Measurements from ENCODE around the gene ULBP2. TPM values are rescaled to one million over a fixed set of nuclear protein-coding genes. Genes with fewer than 3 reads are reported as not detected.
"Not testable (repeated sequence)": the region's sequence is repeated elsewhere in the genome, so short reads cannot be mapped to it uniquely, and the experiment has no call there.

The ULBP2 gene
- total RNA-seq, 2 experiments from 2014 or later: 0.32 to 0.43 TPM

DNA sequence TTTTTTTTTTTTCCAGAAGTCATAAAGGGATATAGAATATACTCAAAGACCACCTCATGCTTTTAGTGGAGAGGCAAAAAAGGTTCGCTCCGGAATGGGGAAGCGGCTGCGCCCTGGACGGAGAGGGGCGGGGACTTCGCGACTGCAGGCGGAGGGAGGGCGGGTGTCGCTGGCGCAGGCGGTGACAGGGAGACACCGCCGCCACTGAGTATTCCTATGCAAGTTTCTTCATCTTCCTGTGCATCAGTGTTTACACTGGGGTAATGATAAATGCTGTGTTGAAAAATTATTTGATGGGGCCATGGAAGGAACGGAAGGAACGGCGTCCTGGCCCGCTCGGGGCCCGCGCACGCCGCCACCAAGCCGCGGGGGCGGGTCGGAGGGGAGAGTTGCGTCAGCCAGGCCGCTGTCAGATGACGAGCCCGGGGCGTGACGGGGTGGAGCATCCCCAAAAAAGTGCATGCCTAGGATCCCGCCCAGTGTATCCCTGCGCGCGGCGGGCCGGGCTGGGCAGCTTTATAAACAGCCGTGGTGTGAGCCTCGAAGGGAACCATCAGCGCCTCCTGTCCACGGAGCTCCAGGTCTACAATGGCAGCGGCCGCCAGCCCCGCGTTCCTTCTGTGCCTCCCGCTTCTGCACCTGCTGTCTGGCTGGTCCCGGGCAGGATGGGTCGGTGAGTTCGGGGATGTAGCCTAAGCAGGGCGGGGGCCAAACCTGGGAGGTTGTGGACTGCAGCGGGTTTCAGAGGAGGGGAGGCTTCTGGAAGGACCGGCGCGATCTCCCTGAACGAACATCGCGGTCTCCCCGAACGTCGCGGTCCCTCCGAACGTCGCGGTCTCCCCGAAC is 21.9 kb downstream of the ULBP2 start, which contains the start of gene ULBP1:
ULBP1 (plus strand) TSS at position 482 of the 846 bp plus-strand sequence; CDS start at position 589, 107 bp downstream.
- no peaks in the 10 kb centered on the region for H3K36me3 Mint-ChIP-seq (ENCODE audit: low read depth)
- intact Hi-C loops (cut with DNase I, micrococcal nuclease): loop anchor here (1.0 to 5.0 kb wide), 10 partner anchors 21 to 903 kb away; partner anchors contain the start of genes NUP43 (in 2 of the 2), PCMT1 (in 2 of the 2), GINM1 (in 1 of the 2) and LRP11 (in 1 of the 2)
- ATAC-seq: peak; percentile 76
- peak within 1 kb of the TSS; percentile 77 for H3K4me3 Mint-ChIP-seq
- POLR2A ChIA-PET: no interaction called here
- CTCF ChIA-PET: no interaction called here
- H3K27ac Mint-ChIP-seq: peak within 1 kb of the TSS; percentile 91
- DNase-seq: peak; percentile 93
- H3K27me3 Mint-ChIP-seq: peaks cover 69% of the 10 kb centered on the region
- no peaks in the 10 kb centered on the region for H3K9me3 Mint-ChIP-seq (ENCODE audit: low read depth)
- peaks cover 22% of the 10 kb centered on the region for H3K4me1 Mint-ChIP-seq

DNA sequence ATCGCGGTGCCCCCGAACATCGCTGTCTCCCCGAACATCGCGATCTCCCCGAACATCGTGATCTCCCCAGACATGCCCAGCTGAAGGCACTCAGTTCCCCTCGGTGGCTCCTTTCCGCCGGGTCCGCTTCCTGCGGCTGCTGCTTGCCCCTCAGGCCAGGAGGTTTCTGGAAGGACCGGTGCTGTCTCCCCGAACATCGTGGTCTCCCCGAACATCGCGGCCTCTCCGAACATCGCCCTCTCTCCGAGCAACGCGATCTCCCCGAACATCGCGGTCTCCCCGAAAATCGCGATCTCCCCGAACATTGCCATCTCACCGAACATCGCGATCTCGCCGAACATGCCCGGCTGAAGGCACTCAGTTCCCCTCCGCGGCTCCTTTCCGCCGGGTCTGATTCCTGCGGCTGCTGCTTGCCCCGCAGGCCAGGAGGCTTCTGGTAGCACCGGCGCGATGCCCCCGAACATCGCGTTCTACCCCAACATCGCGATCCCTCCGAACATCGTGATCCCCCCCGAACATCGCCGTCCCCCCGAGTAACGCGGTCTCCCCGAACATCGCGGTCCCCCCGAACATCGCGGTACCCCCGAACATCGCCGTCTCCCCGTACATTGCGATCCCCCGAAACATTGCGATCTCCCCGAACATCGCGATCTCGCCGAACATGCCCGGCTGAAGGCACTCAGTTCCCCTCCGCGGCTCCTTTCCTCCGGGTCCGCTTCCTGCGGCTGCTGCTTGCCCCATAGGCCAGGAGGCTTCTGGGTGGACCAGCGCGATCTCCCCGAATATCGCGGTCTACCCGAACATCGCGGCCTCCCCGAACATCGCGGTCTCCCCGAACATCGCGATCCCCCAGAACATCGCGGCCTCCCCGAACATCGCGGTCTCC is 22.7 kb downstream of the ULBP2 start:
- Mint-ChIP-seq H3K9me3 (ENCODE audit: low read depth) (no peaks in the 10 kb centered on the region), H3K27ac (peak overlapping the region; percentile 91), H3K27me3 (peaks cover 67% of the 10 kb centered on the region), H3K4me1 (peaks cover 19% of the 10 kb centered on the region), H3K36me3 (ENCODE audit: low read depth) (peaks cover 2% of the 10 kb centered on the region), H3K4me3 (peak overlapping the region; percentile 77)
- ChIA-PET CTCF (interaction anchor here (0.7 kb wide), 1 partner anchor 745 kb away, joined by 3 read pairs; no protein-coding TSS in a partner anchor), POLR2A (no interaction called here)
- intact Hi-C loops (cut with DNase I, micrococcal nuclease): loop anchor here (2.0 to 5.0 kb wide), 2 partner anchors 40 to 217 kb away; partner anchors contain the start of genes NUP43 (in 2 of the 2) and PCMT1 (in 2 of the 2)
- DNase-seq (peak; percentile 46), ATAC-seq (no peak)

DNA sequence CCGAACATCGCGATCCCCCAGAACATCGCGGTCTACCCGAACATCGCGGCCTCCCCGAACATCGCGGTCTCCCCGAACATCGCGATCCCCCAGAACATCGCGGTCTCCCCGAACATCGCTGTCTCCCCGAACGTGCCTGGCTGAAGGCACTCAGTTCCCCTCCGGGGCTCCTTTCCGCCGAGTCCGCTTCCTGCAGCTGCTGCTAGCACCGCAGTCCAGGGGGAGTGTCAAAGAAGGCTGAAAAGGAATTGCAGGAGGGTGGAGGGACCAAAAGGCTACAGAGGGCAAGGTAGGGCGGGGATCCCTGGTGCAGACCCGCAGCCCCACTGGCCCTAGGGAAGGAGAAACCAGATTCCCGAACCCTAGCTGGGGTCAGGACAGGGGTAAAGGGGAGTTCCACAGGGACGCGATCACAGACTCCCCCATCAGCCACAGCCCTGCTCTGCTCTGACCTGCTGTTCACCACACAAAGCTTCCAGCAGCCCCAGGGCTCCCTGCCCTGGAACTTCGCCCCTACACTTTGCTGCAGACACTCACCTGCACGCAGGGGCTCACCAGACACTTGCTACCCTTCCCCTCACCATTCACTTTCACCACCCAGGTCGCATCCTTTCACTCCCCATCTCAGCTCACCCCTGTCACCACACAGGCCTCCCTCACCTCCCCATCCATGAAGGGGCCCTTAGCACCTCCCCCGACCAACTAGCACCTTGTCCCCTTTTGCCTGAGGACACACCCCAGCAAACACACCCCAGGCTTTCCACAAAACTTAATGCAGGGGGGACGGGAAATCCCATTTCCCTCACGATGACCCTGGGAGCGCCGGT is 23.6 kb downstream of the ULBP2 start:
- Mint-ChIP-seq H3K27me3 (peaks cover 70% of the 10 kb centered on the region), H3K36me3 (ENCODE audit: low read depth) (peaks cover 2% of the 10 kb centered on the region), H3K4me1 (peaks cover 19% of the 10 kb centered on the region), H3K9me3 (ENCODE audit: low read depth) (no peaks in the 10 kb centered on the region), H3K4me3 (peak overlapping the region; percentile 77), H3K27ac (peak overlapping the region; percentile 56)
- ATAC-seq (no peak), DNase-seq (peak; percentile 47)
- intact Hi-C loops (cut with DNase I, micrococcal nuclease): loop anchor here in 1 of 2 experiments (2.0 kb wide), 1 partner anchor 39 kb away; no protein-coding TSS in a partner anchor
- ChIA-PET CTCF (interaction anchor here (0.7 kb wide), 1 partner anchor 745 kb away, joined by 3 read pairs; no protein-coding TSS in a partner anchor), POLR2A (no interaction called here)

DNA sequence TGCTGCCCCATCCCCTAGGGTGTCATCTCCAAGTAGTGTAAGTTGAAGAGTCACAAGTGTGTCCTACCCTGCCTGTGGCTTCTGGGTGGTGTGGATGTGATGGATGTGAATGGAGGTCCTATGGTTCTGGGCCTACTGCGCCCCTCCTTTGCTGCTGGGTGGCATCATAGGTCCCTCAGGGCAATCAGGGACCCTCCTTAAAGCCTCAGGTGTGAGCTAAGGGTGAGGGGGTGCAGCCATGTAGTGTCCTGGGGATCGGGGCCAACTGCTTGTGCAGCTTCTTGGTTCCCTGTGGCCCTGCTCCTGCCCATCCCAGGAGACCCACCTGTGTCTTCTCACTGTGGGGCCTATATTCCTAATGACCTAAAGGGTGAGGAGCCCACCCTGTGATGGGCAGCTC is 24.5 kb downstream of the ULBP2 start:
- H3K9me3 Mint-ChIP-seq (ENCODE audit: low read depth); CTCF ChIA-PET; DNase-seq; intact Hi-C loops (cut with DNase I, micrococcal nuclease); H3K27ac Mint-ChIP-seq; H3K4me3 Mint-ChIP-seq; POLR2A ChIA-PET; ATAC-seq; H3K36me3 Mint-ChIP-seq (ENCODE audit: low read depth): not testable (repeated sequence)
- H3K4me1 Mint-ChIP-seq: peaks cover 19% of the 10 kb centered on the region
- peaks cover 69% of the 10 kb centered on the region for H3K27me3 Mint-ChIP-seq

DNA sequence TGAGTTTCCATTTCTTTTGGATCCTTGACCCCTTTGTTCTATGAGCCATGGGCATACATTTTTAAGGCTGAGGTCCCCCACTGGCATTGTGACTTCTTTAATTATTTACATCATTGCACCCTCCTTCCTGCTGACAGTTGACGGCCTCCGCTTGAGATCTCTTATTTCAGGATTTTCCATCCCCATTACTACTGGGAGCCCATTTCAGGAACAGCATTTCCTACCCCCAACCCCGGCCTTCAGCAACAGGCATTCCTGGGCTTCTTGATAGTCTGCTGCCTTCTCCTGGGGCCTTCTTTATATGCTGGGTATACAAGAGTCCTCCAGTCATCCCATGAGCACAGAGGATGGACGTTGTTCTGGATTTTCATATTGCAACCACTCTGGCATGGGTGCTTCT is 25.8 kb downstream of the ULBP2 start:
- Mint-ChIP-seq H3K27me3 (peaks cover 67% of the 10 kb centered on the region), H3K27ac (no peak overlapping the region)

DNA sequence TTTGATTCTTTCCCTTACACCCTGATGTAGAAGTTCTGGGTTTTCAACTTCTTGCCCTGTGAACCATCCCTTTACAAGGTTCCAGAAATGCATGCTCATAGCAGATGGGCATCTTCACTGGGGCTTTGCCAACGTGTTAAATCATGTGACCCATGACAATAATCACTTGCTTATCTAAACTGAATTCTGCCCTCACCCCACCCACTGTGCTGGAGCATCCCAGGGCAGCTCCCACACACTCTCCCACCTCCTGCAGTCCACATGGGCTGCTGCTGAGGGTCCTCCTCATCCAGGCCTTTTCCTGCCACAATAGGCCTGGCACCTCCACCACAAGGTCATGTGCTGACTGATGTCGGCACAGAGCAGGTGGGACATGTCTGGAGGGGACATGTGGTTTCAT is 26.2 kb downstream of the ULBP2 start:
- CTCF ChIA-PET; H3K36me3 Mint-ChIP-seq (ENCODE audit: low read depth); POLR2A ChIA-PET; H3K27ac Mint-ChIP-seq; H3K4me3 Mint-ChIP-seq; H3K9me3 Mint-ChIP-seq (ENCODE audit: low read depth); ATAC-seq; DNase-seq; intact Hi-C loops (cut with DNase I, micrococcal nuclease): not testable (repeated sequence)
- Mint-ChIP-seq H3K4me1 (peaks cover 13% of the 10 kb centered on the region), H3K27me3 (peaks cover 67% of the 10 kb centered on the region)

More for the DNA sequence above, 25.8 kb downstream of the ULBP2 start:
- H3K4me1 Mint-ChIP-seq: peaks cover 17% of the 10 kb centered on the region
- CTCF ChIA-PET: no interaction called here
- DNase-seq (no peak), ATAC-seq (no peak)
- H3K9me3 Mint-ChIP-seq (ENCODE audit: low read depth): no peaks in the 10 kb centered on the region
- no peak overlapping the region for H3K4me3 Mint-ChIP-seq
- intact Hi-C loops (cut with DNase I, micrococcal nuclease): no loop called here
- H3K36me3 Mint-ChIP-seq (ENCODE audit: low read depth): peaks cover 2% of the 10 kb centered on the region
- POLR2A ChIA-PET: no interaction called here

DNA sequence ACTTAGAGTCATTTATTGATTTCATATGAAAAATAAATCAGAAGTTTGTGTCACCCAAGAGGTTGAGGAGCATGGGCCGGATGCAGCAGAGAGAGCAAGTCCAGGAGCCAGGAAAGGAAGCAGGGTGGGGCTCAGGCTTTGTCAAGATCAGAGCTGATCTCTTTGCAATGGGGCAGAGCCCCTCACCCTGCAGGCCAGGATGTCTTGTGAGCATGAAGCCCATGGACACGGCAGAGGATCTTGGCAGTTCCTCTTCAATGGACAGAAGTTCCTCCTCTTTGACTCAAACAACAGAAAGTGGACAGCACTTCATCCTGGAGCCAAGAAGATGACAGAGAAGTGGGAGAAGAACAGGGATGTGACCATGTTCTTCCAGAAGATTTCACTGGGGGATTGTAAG is 27.1 kb downstream of the ULBP2 start:
- H3K36me3 Mint-ChIP-seq (ENCODE audit: low read depth); intact Hi-C loops (cut with DNase I, micrococcal nuclease); H3K9me3 Mint-ChIP-seq (ENCODE audit: low read depth); H3K27ac Mint-ChIP-seq; DNase-seq; CTCF ChIA-PET; POLR2A ChIA-PET; H3K4me3 Mint-ChIP-seq; ATAC-seq: not testable (repeated sequence)
- Mint-ChIP-seq H3K4me1 (peaks cover 11% of the 10 kb centered on the region), H3K27me3 (peaks cover 69% of the 10 kb centered on the region)

DNA sequence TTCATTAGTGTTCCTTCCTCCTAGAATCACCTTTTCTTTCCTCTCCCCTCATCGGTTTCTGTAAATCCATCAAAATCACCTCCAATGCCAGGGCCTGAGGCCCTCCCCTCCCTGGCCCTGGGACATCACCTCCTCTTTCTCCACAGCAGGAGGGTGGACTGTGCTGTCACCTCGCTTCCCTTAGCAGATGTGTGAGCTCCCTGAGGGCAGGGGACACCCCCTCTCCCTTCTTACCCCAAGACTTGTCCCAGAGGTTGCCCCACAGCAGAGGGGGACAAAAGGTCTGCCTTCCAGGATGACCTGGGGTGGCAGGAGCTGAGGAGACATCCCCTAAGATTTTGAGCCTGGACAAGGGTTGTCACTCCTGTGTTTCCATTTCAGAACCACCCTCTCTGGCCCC is 27.8 kb downstream of the ULBP2 start:
- peaks cover 69% of the 10 kb centered on the region for H3K27me3 Mint-ChIP-seq
- peaks cover 2% of the 10 kb centered on the region for H3K36me3 Mint-ChIP-seq (ENCODE audit: low read depth)
- DNase-seq (no peak), ATAC-seq (no peak)
- H3K4me1 Mint-ChIP-seq: peaks cover 5% of the 10 kb centered on the region
- H3K9me3 Mint-ChIP-seq (ENCODE audit: low read depth): no peaks in the 10 kb centered on the region
- CTCF ChIA-PET: interaction anchor here (0.7 kb wide), 1 partner anchor 17 kb away, joined by 4 read pairs; no protein-coding TSS in a partner anchor
- intact Hi-C loops (cut with DNase I, micrococcal nuclease): no loop called here
- POLR2A ChIA-PET: no interaction called here
- no peak overlapping the region for H3K27ac Mint-ChIP-seq
- no peak overlapping the region for H3K4me3 Mint-ChIP-seq

DNA sequence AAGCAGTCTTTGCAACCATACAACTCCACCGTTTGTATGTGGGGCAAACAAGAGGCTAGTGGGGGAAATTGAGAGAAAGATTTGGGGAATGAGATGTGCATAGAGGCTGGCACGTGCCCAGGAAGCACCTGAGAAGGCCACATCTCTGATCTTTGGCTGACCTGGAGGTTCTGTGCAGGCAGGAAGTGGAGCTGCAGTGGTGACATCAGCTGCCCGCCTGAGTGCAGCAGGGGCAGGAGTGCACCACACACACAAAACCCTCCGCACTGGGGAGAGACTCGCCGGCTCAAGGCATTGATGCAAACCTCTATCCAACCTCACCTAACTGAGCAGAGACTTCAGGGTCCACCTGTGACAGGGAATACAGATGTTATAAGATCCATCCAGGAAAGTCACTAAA is 32.6 kb downstream of the ULBP2 start:
- CTCF ChIA-PET: interaction anchor here (1.4 kb wide), 1 partner anchor 46 kb away, joined by 4 read pairs; no protein-coding TSS in a partner anchor
- POLR2A ChIA-PET; intact Hi-C loops (cut with DNase I, micrococcal nuclease): not testable (repeated sequence)

DNA sequence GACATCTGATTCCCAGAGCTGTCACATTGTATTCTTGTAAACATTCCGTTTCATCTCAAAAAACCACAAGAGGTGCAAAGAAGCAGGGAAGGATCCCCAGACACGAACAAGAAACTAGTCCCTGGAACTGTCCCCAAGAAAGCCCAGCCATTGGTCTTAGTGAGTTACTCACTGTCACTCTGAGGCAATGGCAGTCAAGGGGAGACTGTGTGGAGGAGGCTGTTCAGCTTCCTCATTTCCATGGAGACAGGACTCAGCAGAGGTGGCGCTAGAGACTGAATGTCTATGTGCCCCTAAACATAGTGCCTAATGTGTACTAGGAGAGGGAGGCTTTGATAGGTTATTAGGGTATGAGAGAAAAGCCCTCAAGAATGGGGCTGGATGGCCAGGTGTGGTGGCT is 33.0 kb downstream of the ULBP2 start:
- no peaks in the 10 kb centered on the region for H3K9me3 Mint-ChIP-seq (ENCODE audit: low read depth)
- H3K36me3 Mint-ChIP-seq (ENCODE audit: low read depth): no peaks in the 10 kb centered on the region
- DNase-seq (no peak), ATAC-seq (peak; percentile 53)
- no peak overlapping the region for H3K27ac Mint-ChIP-seq
- no peaks in the 10 kb centered on the region for H3K4me1 Mint-ChIP-seq
- no peak overlapping the region for H3K4me3 Mint-ChIP-seq
- POLR2A ChIA-PET: no interaction called here
- intact Hi-C loops (cut with DNase I, micrococcal nuclease): no loop called here
- CTCF ChIA-PET: no interaction called here
- peaks cover 69% of the 10 kb centered on the region for H3K27me3 Mint-ChIP-seq

More for the DNA sequence above, 32.6 kb downstream of the ULBP2 start:
- H3K4me3 Mint-ChIP-seq; H3K4me1 Mint-ChIP-seq; DNase-seq; H3K36me3 Mint-ChIP-seq (ENCODE audit: low read depth); H3K9me3 Mint-ChIP-seq (ENCODE audit: low read depth); H3K27ac Mint-ChIP-seq: not testable (repeated sequence)
- peak; percentile 64 for ATAC-seq
- H3K27me3 Mint-ChIP-seq: peaks cover 71% of the 10 kb centered on the region

DNA sequence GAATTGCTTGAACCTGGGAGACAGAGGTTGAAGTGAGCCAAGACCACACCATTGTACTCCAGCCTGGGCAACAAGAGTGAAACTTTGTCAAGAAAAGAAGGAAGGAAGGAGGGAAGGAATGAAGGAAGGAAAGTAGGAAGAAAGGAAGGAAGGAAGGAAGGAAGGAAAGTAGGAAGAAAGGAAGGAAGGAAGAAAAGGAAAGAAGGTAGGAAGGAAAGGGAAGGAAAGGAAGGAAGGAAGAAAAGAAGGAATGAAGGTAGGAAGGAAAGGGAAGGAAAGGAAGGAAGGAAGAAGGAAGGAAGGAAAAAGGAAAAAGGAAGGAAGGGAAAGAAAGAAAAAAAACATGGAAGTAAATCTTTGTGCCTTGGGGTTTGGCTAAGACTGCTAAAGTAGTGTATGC is 33.6 kb downstream of the ULBP2 start:
- no peaks in the 10 kb centered on the region for H3K4me1 Mint-ChIP-seq
- no peak overlapping the region for H3K27ac Mint-ChIP-seq
- intact Hi-C loops (cut with DNase I, micrococcal nuclease): no loop called here
- no peaks in the 10 kb centered on the region for H3K36me3 Mint-ChIP-seq (ENCODE audit: low read depth)
- ChIA-PET POLR2A (no interaction called here), CTCF (no interaction called here)
- DNase-seq: no peak
- H3K9me3 Mint-ChIP-seq (ENCODE audit: low read depth): no peaks in the 10 kb centered on the region
- peaks cover 67% of the 10 kb centered on the region for H3K27me3 Mint-ChIP-seq
- H3K4me3 Mint-ChIP-seq: no peak overlapping the region
- no peak for ATAC-seq

All from activated CD4-positive, alpha-beta T cell treated with anti-CD3 and anti-CD28 coated beads for 36 hours (primary cell).